HUES48 (cell line): ENCODE data around the gene STUB1.

ENCODE experiments used
- H3K27ac ChIP-seq: one replicate; pipeline ENCODE4 v1.7.0; 2013; ENCODE audit warnings: low read depth, low read length, inconsistent platforms
- H3K27me3 ChIP-seq: 2 replicates; pipeline ENCODE4 v1.6.1; 2013; ENCODE audit warnings: mild to moderate bottlenecking, low read length; ENCODE audit not compliant: control insufficient read depth, insufficient read depth
- H3K36me3 ChIP-seq: 2 replicates; pipeline ENCODE4 v1.6.1; 2013; ENCODE audit warnings: low read length; ENCODE audit not compliant: control insufficient read depth, insufficient read depth
- H3K4me1 ChIP-seq: 2 replicates; pipeline ENCODE4 v1.6.1; 2013; ENCODE audit warnings: mild to moderate bottlenecking, low read length; ENCODE audit not compliant: control insufficient read depth, insufficient read depth
- H3K4me3 ChIP-seq: 2 replicates; pipeline ENCODE4 v1.5.1; 2013; ENCODE audit warnings: mild to moderate bottlenecking, low read depth, low read length
- H3K9ac ChIP-seq: 2 replicates; pipeline ENCODE4 v1.6.1; 2013; ENCODE audit warnings: mild to moderate bottlenecking, low read depth, low read length, moderate library complexity
- H3K9me3 ChIP-seq: 2 replicates; pipeline ENCODE4 v1.6.1; 2013; ENCODE audit warnings: low read length; ENCODE audit not compliant: control insufficient read depth, insufficient read depth

Gene STUB1

GRCh38 chr16:729768-730665 is 49.8 kb downstream of the STUB1 start:
- no peak overlapping the region for H3K4me3 ChIP-seq
- no peak overlapping the region for H3K27ac ChIP-seq
- peaks cover 3% of the 10 kb centered on the region; the same call in 1 of the 2 replicates for H3K4me1 ChIP-seq
- H3K9me3 ChIP-seq, result no peaks in the 10 kb centered on the region
- no peaks in the 10 kb centered on the region; the same call in 1 of the 2 replicates for H3K27me3 ChIP-seq
- peaks cover 23% of the 10 kb centered on the region; the same call in 1 of the 2 replicates for H3K36me3 ChIP-seq
- no peak overlapping the region for H3K9ac ChIP-seq

- H3K27me3 ChIP-seq, result no peaks in the 10 kb centered on the region; the same call in 1 of the 2 replicates
- peaks cover 3% of the 10 kb centered on the region; the same call in 1 of the 2 replicates for H3K4me1 ChIP-seq
- no peak overlapping the region for H3K4me3 ChIP-seq
- H3K27ac ChIP-seq, result no peak overlapping the region
- H3K9ac ChIP-seq, result no peak overlapping the region
- no peaks in the 10 kb centered on the region for H3K9me3 ChIP-seq
- H3K36me3 ChIP-seq, result peaks cover 26% of the 10 kb centered on the region; the same call in 1 of the 2 replicates
Measured at GRCh38 chr16:730666-731509, 50.7 kb downstream of the STUB1 start.

- Histone ChIP-seq H3K9me3 (no peaks in the 10 kb centered on the region), H3K4me1 (peaks cover 1% of the 10 kb centered on the region; the same call in 1 of the 2 replicates), H3K36me3 (peaks cover 40% of the 10 kb centered on the region), H3K27ac (no peak overlapping the region), H3K9ac (no peak overlapping the region), H3K4me3 (no peak overlapping the region), H3K27me3 (no peaks in the 10 kb centered on the region; the same call in 1 of the 2 replicates)
Measured at GRCh38 chr16:732332-732731, 52.1 kb downstream of the STUB1 start.
